H1 (cell line): ENCODE measurements around the gene TIMP3. TPM values are rescaled to one million over a fixed set of nuclear protein-coding genes. Genes with fewer than 3 reads are reported as not detected.

Experiments used
- CTCF ChIA-PET: fragments of 300-600 bp; sonication (Branson Sonifier 250); formaldehyde crosslinking; loops from one replicate; lab custom pipeline; 2021; ENCODE audit not compliant: partially characterized antibody; lab: Charles Lee
- POLR2A ChIA-PET: fragments of 300-600 bp; sonication (Branson Sonifier 250); formaldehyde crosslinking; loops from one replicate; lab custom pipeline; 2021; ENCODE audit warnings: inconsistent platforms; ENCODE audit not compliant: partially characterized antibody; lab: Charles Lee
- DNase-seq, 2 experiments: peaks; one replicate each; pipeline versions ENCODE4 v3.0.0 to v3.0.0-alpha.2; 2010 to 2022; ENCODE audit warnings: low spot score in 2 of 2, low read depth in 1 of 2, mixed read lengths in 1 of 2
- FAIRE-seq: peaks from 2 replicates; lab custom pipeline; 2011; peaks lifted over from hg19 to GRCh38; lab: Jason Lieb, UNC
- H2AFZ ChIP-seq: 2 replicates; pipeline ENCODE4 v1.8.1; 2012; ENCODE audit warnings: low read length, inconsistent platforms
- H2AK5ac ChIP-seq: 2 replicates; pipeline ENCODE4 v1.6.1; 2013; ENCODE audit warnings: low read depth, low read length
- H2BK120ac ChIP-seq: replicated peaks from 2 replicates; pipeline ENCODE3; 2013; ENCODE audit warnings: low read depth, low read length, inconsistent platforms
- H2BK12ac ChIP-seq: 2 replicates; pipeline ENCODE4 v1.6.1; 2013; ENCODE audit warnings: low read depth, low read length
- H2BK15ac ChIP-seq: 2 replicates; pipeline ENCODE4 v1.6.1; 2013; ENCODE audit warnings: low read length
- H2BK20ac ChIP-seq: 2 replicates; pipeline ENCODE4 v1.6.1; 2013; ENCODE audit warnings: low read length
- H2BK5ac ChIP-seq: 2 replicates; pipeline ENCODE4 v1.6.1; 2013; ENCODE audit warnings: low read depth, low read length
- H3K14ac ChIP-seq: 2 replicates; pipeline ENCODE4 v1.6.1; 2013; ENCODE audit warnings: inconsistent platforms; ENCODE audit not compliant: insufficient read length
- H3K18ac ChIP-seq: 2 replicates; pipeline ENCODE4 v1.6.1; 2013; ENCODE audit warnings: low read length; ENCODE audit errors: extremely low read depth
- H3K23ac ChIP-seq: 2 replicates; pipeline ENCODE4 v1.6.1; 2013; ENCODE audit warnings: inconsistent platforms; ENCODE audit not compliant: insufficient read length
- H3K23me2 ChIP-seq: 2 replicates; pipeline ENCODE4 v1.6.1; 2013; ENCODE audit warnings: low read depth, low read length
- H3K27ac ChIP-seq: 2 replicates; pipeline ENCODE4 v1.6.1; 2011; ENCODE audit warnings: low read depth, low read length, inconsistent platforms
- H3K27me3 ChIP-seq, 4 experiments: replicated peaks in 1 of 4; 1 replicate in 1 of 4; 2 replicates in 3 of 4; pipeline versions ENCODE4 v1.6.1 to v1.8.1; 2011 to 2013; ENCODE audit warnings: low read length in 3 of 4, mild to moderate bottlenecking in 3 of 4, inconsistent platforms in 2 of 4, mixed read lengths in 2 of 4, moderate library complexity in 1 of 4; ENCODE audit not compliant: control insufficient read depth in 3 of 4, insufficient read depth in 3 of 4; ENCODE audit errors: extremely low read depth in 1 of 4
- H3K36me3 ChIP-seq, 4 experiments: 2 replicates each; pipeline versions ENCODE4 v1.6.1 to v1.8.1; 2011 to 2013; ENCODE audit warnings: mild to moderate bottlenecking in 4 of 4, low read length in 3 of 4, moderate library complexity in 2 of 4, control low read depth in 1 of 4, inconsistent platforms in 1 of 4; ENCODE audit not compliant: insufficient read depth in 4 of 4, control insufficient read depth in 2 of 4
- H3K4ac ChIP-seq: replicated peaks from 2 replicates; pipeline ENCODE3; 2013; ENCODE audit warnings: low read length, low read depth, mixed read lengths, inconsistent platforms; ENCODE audit not compliant: insufficient read length
- H3K4me1 ChIP-seq, 4 experiments: replicated peaks in 1 of 4; 1 replicate in 1 of 4; 2 replicates in 3 of 4; pipeline versions ENCODE4 v1.6.1 to v1.8.1; 2011 to 2013; ENCODE audit warnings: low read length in 3 of 4, inconsistent platforms in 2 of 4, mixed read lengths in 1 of 4; ENCODE audit not compliant: insufficient read depth in 4 of 4, control insufficient read depth in 3 of 4
- H3K4me2 ChIP-seq, 2 experiments: 2 replicates each; pipeline versions ENCODE4 v1.6.1 to v1.8.1; 2011 to 2013; ENCODE audit warnings: low read depth in 2 of 2, low read length in 2 of 2, control low read depth in 1 of 2, inconsistent platforms in 1 of 2, mild to moderate bottlenecking in 1 of 2; ENCODE audit not compliant: insufficient read depth in 1 of 2
- H3K4me3 ChIP-seq, 4 experiments: fragments of 200-600, 300-600 bp in 1 of 4; sonication (generic), shearing (Covaris generic), sonication (Bioruptor Twin) in 1 of 4; 2 replicates each; pipeline versions ENCODE4 v1.5.1 to v1.8.1; 2011 to 2016; ENCODE audit warnings: low read length in 4 of 4, low read depth in 3 of 4, control low read depth in 2 of 4, inconsistent platforms in 2 of 4, mild to moderate bottlenecking in 2 of 4, mixed read lengths in 1 of 4, moderate library complexity in 1 of 4; ENCODE audit not compliant: insufficient read depth in 2 of 4; ENCODE audit errors: extremely low read depth in 1 of 4
- H3K56ac ChIP-seq: replicated peaks from 2 replicates; pipeline ENCODE3; 2013; ENCODE audit warnings: low read depth, mild to moderate bottlenecking, mixed read lengths, low read length, inconsistent platforms; ENCODE audit not compliant: insufficient read length
- H3K79me1 ChIP-seq: 2 replicates; pipeline ENCODE4 v1.6.1; 2013; ENCODE audit warnings: low read depth, low read length, control low read depth
- H3K79me2 ChIP-seq, 2 experiments: 2 replicates each; pipeline versions ENCODE4 v1.6.1 to v1.8.1; 2012 to 2013; ENCODE audit warnings: low read length in 2 of 2, mild to moderate bottlenecking in 2 of 2, inconsistent platforms in 1 of 2; ENCODE audit not compliant: insufficient read depth in 2 of 2, control insufficient read depth in 1 of 2
- H3K9ac ChIP-seq, 4 experiments: replicated peaks in 1 of 4; 1 replicate in 1 of 4; 2 replicates in 3 of 4; pipeline versions ENCODE4 v1.6.1 to v1.8.1; 2011 to 2013; ENCODE audit warnings: low read depth in 3 of 4, low read length in 3 of 4, control low read depth in 2 of 4, mild to moderate bottlenecking in 2 of 4, moderate library complexity in 2 of 4, inconsistent platforms in 1 of 4; ENCODE audit errors: extremely low read depth in 1 of 4
- H3K9me3 ChIP-seq, 2 experiments: 2 replicates each; pipeline versions ENCODE4 v1.6.1 to v1.8.1; 2012 to 2013; ENCODE audit warnings: mild to moderate bottlenecking in 2 of 2, moderate library complexity in 2 of 2, control low read depth in 1 of 2, inconsistent platforms in 1 of 2, low read depth in 1 of 2, low read length in 1 of 2, mixed read lengths in 1 of 2; ENCODE audit not compliant: insufficient read depth in 2 of 2
- H4K20me1 ChIP-seq, 2 experiments: replicated peaks in 1 of 2; 2 replicates each; pipeline versions ENCODE3 to v1.8.1; 2011 to 2013; ENCODE audit warnings: inconsistent platforms in 2 of 2, low read length in 2 of 2, mild to moderate bottlenecking in 1 of 2; ENCODE audit not compliant: insufficient read depth in 2 of 2, control insufficient read depth in 1 of 2
- H4K5ac ChIP-seq: 2 replicates; pipeline ENCODE4 v1.6.1; 2013; ENCODE audit warnings: low read length, low read depth, mixed read lengths, inconsistent platforms; ENCODE audit not compliant: insufficient read length
- H4K8ac ChIP-seq: 2 replicates; pipeline ENCODE4 v1.8.0; 2013; ENCODE audit warnings: mild to moderate bottlenecking, moderate library complexity, low read length, inconsistent platforms; ENCODE audit not compliant: insufficient read depth; ENCODE audit errors: extremely low read depth
- H4K91ac ChIP-seq: replicated peaks from 2 replicates; pipeline ENCODE3; 2013; ENCODE audit warnings: low read length, mixed read lengths, inconsistent platforms; ENCODE audit not compliant: insufficient read length
- CTCF ChIP-seq, 3 experiments: IDR thresholded peaks; 1 replicate in 2 of 3; 2 replicates in 1 of 3; pipeline versions ENCODE4 v1.5.1 to v1.6.1; 2011; ENCODE audit warnings: low read length in 3 of 3, mild to moderate bottlenecking in 3 of 3, inconsistent platforms in 2 of 3, low read depth in 1 of 3, moderate library complexity in 1 of 3; ENCODE audit not compliant: insufficient read depth in 1 of 3; ENCODE audit errors: control extremely low read depth in 1 of 3
- RAD21 ChIP-seq, 2 experiments: IDR thresholded peaks in 1 of 2; conservative IDR thresholded peaks in 1 of 2; 2 replicates each; pipeline ENCODE4 v1.6.1; 2011; ENCODE audit warnings: low read depth in 2 of 2, low read length in 2 of 2, improper control_type of control experiment in 1 of 2, inconsistent platforms in 1 of 2, mild to moderate bottlenecking in 1 of 2, moderate library complexity in 1 of 2
- SUZ12 ChIP-seq: fragments of 200-600 bp; sonication (generic); IDR thresholded peaks from 2 replicates; pipeline ENCODE4 v1.6.1; 2012; ENCODE audit warnings: mild to moderate bottlenecking, inconsistent platforms, low read length, moderate library complexity, mixed read lengths
- WGBS, 2 experiments: shearing (Covaris generic) in 1 of 2; methylation state at CpG; one replicate each; pipeline versions ENCODE4 v1.1.6 to v1.1.7; 2013 to 2015; ENCODE audit warnings: low lambda C conversion rate in 2 of 2, mixed read lengths in 2 of 2, inconsistent platforms in 1 of 2, low coverage in 1 of 2, missing lambda C conversion rate in 1 of 2; ENCODE audit not compliant: insufficient replicate concordance in 2 of 2, insufficient coverage in 1 of 2, insufficient read length in 1 of 2; ENCODE audit errors: extremely low coverage in 1 of 2, missing lambda C conversion rate in 1 of 2; 5-methylcytosine and 5-hydroxymethylcytosine counted together
- polyA plus RNA-seq, 7 experiments: library from polyadenylated mRNA; depleted of rRNA in 3 of 7; stranded (reverse) in 5 of 7; unstranded in 2 of 7; fragments of >200 nt in 5 of 7; fragments of 200-250 nt in 2 of 7; gene quantifications; 1 replicate in 5 of 7; 2 replicates in 1 of 7; 4 replicates in 1 of 7; pipeline versions ENCODE4 v1.2.1 to v1.2.3, GENCODE V29; 2011 to 2013; ENCODE audit warnings: missing spikeins in 2 of 7, mixed read lengths in 2 of 7
- total RNA-seq: library from RNA; stranded (reverse); fragmentation: NEBNext Ultra II Directional; extraction: Animal tissue kit (Norgen Biotek cat#: 25700); gene quantifications from 2 replicates; pipeline ENCODE4 v1.2.1, GENCODE V29; 2021

Gene TIMP3
- total and polyA plus RNA-seq, 2 of the 8 experiments (the other 6 are each of a cell fraction or from before 2014, with no cell fraction given) = 1.3 to 4.7 TPM

GRCh38 chr22:32794449-32795213 lies 6.9 kb upstream of the TIMP3 start:
- no peak overlapping the region for H3K4me3 ChIP-seq
- no peak overlapping the region for H4K91ac ChIP-seq
- no peaks in the 10 kb centered on the region for H3K79me1 ChIP-seq
- TF ChIP-seq SUZ12 (no peak), RAD21 (IDR thresholded peaks at IDR 0.05 in 1 of 2, conservative IDR thresholded peaks at IDR 0.05 in 1 of 2; ENCODE audit: low read depth in 2 of 2, low read length in 2 of 2) (peak; percentile 24 to 51; a peak in 3 of 4 replicates), CTCF (IDR thresholded peaks at IDR 0.05; ENCODE audit: control extremely low read depth in 1 of 3, insufficient read depth in 1 of 3, low read depth in 1 of 3, low read length in 3 of 3) (peak; percentile 29 to 44 (median 35); a peak in 3 of 4 replicates)
- no peak overlapping the region for H2BK15ac ChIP-seq
- no peak overlapping the region for H3K27ac ChIP-seq
- ChIA-PET POLR2A (interaction anchor here (1.9 kb wide), 1 partner anchor 15 kb away, joined by 3 read pairs; no protein-coding TSS in a partner anchor), CTCF (interaction anchor here (0.6 to 12.8 kb wide), 33 partner anchors 9 to 313 kb away, joined by 3 to 167 read pairs (median 5); no protein-coding TSS in a partner anchor)
- H2AK5ac ChIP-seq = no peak overlapping the region
- DNase-seq = no peak
- H3K23me2 ChIP-seq = no peaks in the 10 kb centered on the region
- no peak overlapping the region for H2AFZ ChIP-seq
- no peak overlapping the region for H3K18ac ChIP-seq
- no peak overlapping the region for H4K5ac ChIP-seq
- no peaks in the 10 kb centered on the region for H3K9me3 ChIP-seq
- H4K8ac ChIP-seq = no peak overlapping the region; the same call in 1 of the 2 replicates
- H2BK20ac ChIP-seq = no peak overlapping the region
- no peak overlapping the region for H2BK120ac ChIP-seq
- H3K14ac ChIP-seq = no peak overlapping the region
- H3K36me3 ChIP-seq = no peaks in the 10 kb centered on the region; a peak in 1 of 8 replicates
- no peak overlapping the region for H3K4me2 ChIP-seq
- 89% methylated on average over 10 of the region's 10 CpGs; no CpG with 5 or more reads in 1 of the 2 experiments for WGBS, 2 experiments
- H3K23ac ChIP-seq = no peak overlapping the region
- H3K4me1 ChIP-seq = no peaks in the 10 kb centered on the region
- H2BK12ac ChIP-seq = no peak overlapping the region
- no peak overlapping the region for H2BK5ac ChIP-seq
- no peaks in the 10 kb centered on the region for H3K27me3 ChIP-seq
- no peak overlapping the region for H3K9ac ChIP-seq
- H3K56ac ChIP-seq = no peak overlapping the region
- H3K4ac ChIP-seq = no peak overlapping the region
- H3K79me2 ChIP-seq = no peaks in the 10 kb centered on the region
- peaks cover 4 to 7% of the 10 kb centered on the region in 2 experiments for H4K20me1 ChIP-seq
- no peak for FAIRE-seq
